ENCODE measurements around the gene SRRD.
"Not testable (repeated sequence)": the region's sequence is repeated elsewhere in the genome, so short reads cannot be mapped to it uniquely, and the experiment has no call there.

SRRD gene

DNA sequence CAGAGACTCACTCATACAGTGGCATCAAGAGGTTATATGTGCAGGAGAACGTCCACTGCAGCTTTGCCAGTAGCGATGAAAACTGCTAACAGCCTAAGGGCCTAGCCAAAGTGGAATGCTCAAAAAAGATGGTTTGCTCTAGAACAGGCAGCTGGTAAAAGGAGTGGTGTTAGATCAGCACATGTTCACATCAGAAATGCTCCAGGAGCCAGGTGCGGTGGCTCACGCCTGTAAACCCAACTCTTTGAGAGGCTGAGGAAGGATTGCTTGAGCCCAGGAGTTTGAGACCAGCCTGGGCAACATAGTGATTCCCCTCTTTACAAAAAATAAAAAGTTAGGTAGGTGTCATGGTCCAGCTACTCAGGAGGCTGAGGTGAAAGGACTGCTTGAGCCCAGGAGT is 38.9 kb downstream of the SRRD start:
- intact Hi-C loops (cut with DNase I; ENCODE audit: low total_unique reads) = no loop called here
- TF ChIP-seq, protein P1, sequence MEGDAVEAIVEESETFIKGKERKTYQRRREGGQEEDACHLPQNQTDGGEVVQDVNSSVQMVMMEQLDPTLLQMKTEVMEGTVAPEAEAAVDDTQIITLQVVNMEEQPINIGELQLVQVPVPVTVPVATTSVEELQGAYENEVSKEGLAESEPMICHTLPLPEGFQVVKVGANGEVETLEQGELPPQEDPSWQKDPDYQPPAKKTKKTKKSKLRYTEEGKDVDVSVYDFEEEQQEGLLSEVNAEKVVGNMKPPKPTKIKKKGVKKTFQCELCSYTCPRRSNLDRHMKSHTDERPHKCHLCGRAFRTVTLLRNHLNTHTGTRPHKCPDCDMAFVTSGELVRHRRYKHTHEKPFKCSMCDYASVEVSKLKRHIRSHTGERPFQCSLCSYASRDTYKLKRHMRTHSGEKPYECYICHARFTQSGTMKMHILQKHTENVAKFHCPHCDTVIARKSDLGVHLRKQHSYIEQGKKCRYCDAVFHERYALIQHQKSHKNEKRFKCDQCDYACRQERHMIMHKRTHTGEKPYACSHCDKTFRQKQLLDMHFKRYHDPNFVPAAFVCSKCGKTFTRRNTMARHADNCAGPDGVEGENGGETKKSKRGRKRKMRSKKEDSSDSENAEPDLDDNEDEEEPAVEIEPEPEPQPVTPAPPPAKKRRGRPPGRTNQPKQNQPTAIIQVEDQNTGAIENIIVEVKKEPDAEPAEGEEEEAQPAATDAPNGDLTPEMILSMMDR (IDR thresholded peaks at IDR 0.05) = no peak
- Histone ChIP-seq H3K4me1 (peaks cover 0 to 8% (median 0%) of the 10 kb centered on the region in 4 donors), H3K4me3 (no peak overlapping the region), H3K36me3 (peaks cover 0 to 20% (median 14%) of the 10 kb centered on the region in 3 donors), H3K27ac (no peak overlapping the region), H3K27me3 (no peaks in the 10 kb centered on the region), H3K9me3 (no peaks in the 10 kb centered on the region)
- no peak for DNase-seq

DNA sequence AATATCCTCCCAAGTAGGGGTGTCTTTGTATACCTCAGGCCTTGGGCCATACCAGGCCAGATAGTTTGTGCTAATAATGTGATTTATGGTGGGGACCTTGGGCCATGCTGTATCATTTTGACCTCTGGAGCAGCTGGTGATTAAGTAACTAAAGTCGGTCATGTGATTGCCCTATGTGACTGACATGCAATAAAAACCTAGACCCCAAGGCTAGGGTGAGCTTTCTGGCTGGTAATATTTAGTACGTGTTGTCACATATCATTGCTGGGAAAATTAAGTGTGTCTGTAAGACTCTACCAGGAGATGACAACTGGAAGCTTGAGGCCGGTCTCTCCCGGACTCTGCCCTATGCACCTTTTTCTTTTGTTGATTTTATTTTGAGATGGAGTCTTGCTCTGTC is 41.2 kb downstream of the SRRD start:
- intact Hi-C loops (cut with DNase I; ENCODE audit: low total_unique reads) = no loop called here
- Histone ChIP-seq H3K4me3 (no peak overlapping the region), H3K36me3 (peaks cover 0 to 23% (median 14%) of the 10 kb centered on the region in 3 donors), H3K27me3 (no peaks in the 10 kb centered on the region), H3K9me3 (no peaks in the 10 kb centered on the region), H3K4me1 (peaks cover 0 to 29% (median 1%) of the 10 kb centered on the region in 4 donors), H3K27ac (no peak overlapping the region)
- no peak for DNase-seq
- TF ChIP-seq, protein P1 (IDR thresholded peaks at IDR 0.05) = no peak

DNA sequence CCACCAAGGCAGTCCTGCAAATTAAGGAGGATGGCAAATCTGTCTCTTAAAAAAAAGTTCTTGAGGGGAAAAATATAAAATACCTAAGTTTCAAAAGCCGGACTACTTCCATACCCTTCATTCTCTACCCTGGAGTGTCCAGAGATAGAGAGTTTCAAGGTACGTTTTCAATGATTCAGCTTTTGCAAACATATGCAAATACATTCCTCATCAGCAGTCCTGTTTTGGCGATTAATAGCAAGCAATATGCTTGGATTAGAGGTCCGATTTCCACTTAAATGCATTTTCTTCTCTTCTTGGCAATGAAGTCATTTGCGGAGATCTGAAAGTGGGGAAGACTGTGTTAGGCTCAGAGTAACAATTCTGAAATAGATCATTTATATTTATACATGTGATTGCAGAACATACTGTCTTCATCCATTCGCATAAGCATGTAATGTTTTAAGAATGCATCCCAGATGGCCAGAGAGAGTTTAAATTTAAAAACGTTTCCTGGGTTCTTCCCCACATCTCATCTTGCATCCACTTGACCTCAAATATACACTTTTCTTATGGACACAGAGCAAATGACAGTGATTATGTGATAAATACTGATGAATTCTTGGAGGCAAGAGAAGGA is 42.4 kb downstream of the SRRD start:
- H3K4me1 ChIP-seq = peaks cover 0 to 29% (median 1%) of the 10 kb centered on the region in 4 donors
- no peak for DNase-seq
- H3K27me3 ChIP-seq = no peaks in the 10 kb centered on the region
- intact Hi-C loops (cut with DNase I; ENCODE audit: low total_unique reads) = no loop called here
- TF ChIP-seq, protein P1 (IDR thresholded peaks at IDR 0.05) = no peak
- no peak overlapping the region for H3K27ac ChIP-seq
- H3K9me3 ChIP-seq = no peaks in the 10 kb centered on the region
- no peak overlapping the region for H3K4me3 ChIP-seq
- H3K36me3 ChIP-seq = peaks cover 0 to 26% (median 19%) of the 10 kb centered on the region in 3 donors

DNA sequence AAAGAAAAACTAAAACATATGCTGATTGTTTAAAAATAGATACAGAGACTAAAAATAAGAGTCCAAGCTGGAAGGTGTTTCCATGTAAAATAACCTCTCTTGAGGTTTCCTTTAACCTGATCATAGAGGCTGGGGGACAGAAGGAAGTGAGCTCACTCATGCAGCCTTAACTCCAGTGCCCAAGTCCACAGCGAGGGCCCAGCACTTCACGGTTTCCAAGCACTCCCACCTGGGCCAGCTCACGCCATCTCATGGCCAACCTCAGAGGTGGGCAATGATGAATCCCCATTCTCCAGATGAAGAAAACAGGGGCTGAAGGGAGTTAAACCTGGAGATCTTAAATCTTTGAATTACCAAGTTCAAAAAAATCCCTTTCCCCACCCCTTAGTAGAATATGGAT is 43.5 kb downstream of the SRRD start:
- intact Hi-C loops (cut with DNase I; ENCODE audit: low total_unique reads) = no loop called here
- Histone ChIP-seq H3K9me3 (no peaks in the 10 kb centered on the region), H3K4me1 (peaks cover 0 to 29% (median 1%) of the 10 kb centered on the region in 4 donors), H3K36me3 (peaks cover 7 to 37% (median 30%) of the 10 kb centered on the region in 3 donors), H3K27me3 (no peaks in the 10 kb centered on the region), H3K27ac (no peak overlapping the region), H3K4me3 (no peak overlapping the region)
- no peak for DNase-seq
- TF ChIP-seq, protein P1 (IDR thresholded peaks at IDR 0.05) = no peak

DNA sequence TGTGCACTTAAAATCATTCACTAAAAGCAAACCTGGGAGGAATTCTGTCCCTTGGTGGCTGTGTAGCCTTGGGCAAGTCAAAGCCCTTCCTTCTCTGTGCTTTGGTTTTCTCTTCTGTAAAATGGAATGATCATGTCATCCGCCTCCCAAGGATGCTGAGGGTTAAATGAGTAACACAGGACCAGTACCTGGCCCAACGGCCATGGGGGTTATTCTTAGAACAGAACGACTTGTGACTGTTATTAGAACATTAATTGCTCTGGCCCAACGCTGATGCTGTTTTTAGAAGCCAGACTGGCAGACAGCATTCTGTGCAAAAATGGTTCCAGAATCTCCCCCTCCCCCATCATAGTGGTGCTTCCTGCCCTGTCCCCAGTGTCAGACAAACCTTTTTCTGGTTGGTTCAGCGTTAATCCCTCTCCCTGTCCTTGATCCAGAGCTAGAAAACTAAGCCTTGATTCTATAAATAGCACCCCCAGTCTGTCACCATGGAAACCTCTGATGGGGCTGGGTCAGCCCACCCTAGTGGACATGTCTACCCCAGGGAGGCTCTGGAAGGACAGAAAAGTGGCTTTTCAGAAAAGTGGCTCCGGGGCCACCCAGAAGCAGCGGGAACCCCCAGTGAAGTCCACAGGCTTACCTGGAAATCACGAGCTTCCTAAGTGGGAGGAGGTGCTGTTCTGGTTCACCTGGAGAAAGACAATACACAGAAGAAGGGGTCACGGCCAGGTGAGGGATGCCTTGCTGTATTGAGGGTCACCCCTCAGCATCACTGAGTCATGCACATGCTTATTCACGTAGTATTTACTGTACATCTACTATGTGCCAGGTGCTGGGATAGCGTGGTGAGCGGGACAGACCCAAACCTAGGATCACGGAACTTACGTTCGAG is 44.1 kb downstream of the SRRD start:
- H3K27ac ChIP-seq = no peak overlapping the region

DNA sequence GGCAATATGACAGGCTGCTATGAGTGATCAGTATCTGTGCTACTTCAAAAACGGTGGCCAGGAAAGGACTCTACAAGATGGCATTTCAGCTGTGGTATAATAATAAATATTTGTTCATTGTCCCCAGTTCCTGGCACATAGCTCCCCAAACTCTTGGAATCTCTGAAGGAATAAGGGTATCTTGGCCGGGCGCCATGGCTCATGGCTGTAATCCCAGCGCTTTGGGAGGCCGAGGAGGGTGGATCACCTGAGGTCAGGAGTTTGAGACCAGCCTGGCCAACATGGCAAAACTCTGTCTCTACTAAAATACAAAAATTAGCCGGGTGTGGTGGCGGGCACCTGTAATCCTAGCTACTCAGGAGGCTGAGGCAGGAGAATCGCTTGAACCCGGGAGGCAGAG is 44.8 kb downstream of the SRRD start:
- Histone ChIP-seq H3K27ac (peak overlapping the region in 1 of 2 donors; percentile 35), H3K36me3 (peaks cover 9 to 40% (median 34%) of the 10 kb centered on the region in 3 donors), H3K4me1 (peaks cover 0 to 29% (median 1%) of the 10 kb centered on the region in 4 donors)
- H3K4me3 ChIP-seq; H3K27me3 ChIP-seq; DNase-seq; intact Hi-C loops (cut with DNase I; ENCODE audit: low total_unique reads); H3K9me3 ChIP-seq: not testable (repeated sequence)

More for the DNA sequence above, 44.1 kb downstream of the SRRD start:
- intact Hi-C loops (cut with DNase I; ENCODE audit: low total_unique reads) = no loop called here
- DNase-seq = no peak
- Histone ChIP-seq H3K9me3 (no peaks in the 10 kb centered on the region), H3K36me3 (peaks cover 9 to 40% (median 34%) of the 10 kb centered on the region in 3 donors), H3K4me3 (no peak overlapping the region), H3K4me1 (peaks cover 0 to 29% (median 1%) of the 10 kb centered on the region in 4 donors), H3K27me3 (no peaks in the 10 kb centered on the region)
- TF ChIP-seq, protein P1 (IDR thresholded peaks at IDR 0.05) = no peak
